ENCODE data around the gene CHCHD3.

CHCHD3 gene

GRCh38 chr7:133003052-133003910, 78.6 kb downstream of the CHCHD3 start:
- Histone ChIP-seq H3K4me3 (replicated peaks; ENCODE audit: low read depth, low read length) (no peak overlapping the region), H3K36me3 (ENCODE audit: control insufficient read depth, insufficient read depth, low read length) (no peaks in the 10 kb centered on the region), H3K27me3 (replicated peaks; ENCODE audit: control insufficient read depth, insufficient read depth, low read length) (no peaks in the 10 kb centered on the region)
- no peak for DNase-seq (ENCODE audit: extremely low read depth, insufficient read length)
- no peak for TF ChIP-seq CTCF (IDR thresholded peaks at IDR 0.05; ENCODE audit: insufficient read depth, low read length, poor library complexity, severe bottlenecking)

GRCh38 chr7:133001727-133002126, 80.2 kb downstream of the CHCHD3 start:
- TF ChIP-seq CTCF (IDR thresholded peaks at IDR 0.05; ENCODE audit: insufficient read depth, low read length, poor library complexity, severe bottlenecking), result no peak
- Histone ChIP-seq H3K4me3 (replicated peaks; ENCODE audit: low read depth, low read length) (no peak overlapping the region), H3K27me3 (replicated peaks; ENCODE audit: control insufficient read depth, insufficient read depth, low read length) (no peaks in the 10 kb centered on the region), H3K36me3 (ENCODE audit: control insufficient read depth, insufficient read depth, low read length) (no peaks in the 10 kb centered on the region)
- DNase-seq (ENCODE audit: extremely low read depth, insufficient read length), result no peak

- TF ChIP-seq CTCF (IDR thresholded peaks at IDR 0.05; ENCODE audit: insufficient read depth, low read length, poor library complexity, severe bottlenecking), result no peak
- no peak for DNase-seq (ENCODE audit: extremely low read depth, insufficient read length)
- H3K27me3 ChIP-seq (replicated peaks; ENCODE audit: control insufficient read depth, insufficient read depth, low read length), result no peaks in the 10 kb centered on the region
These were observed 82.0 kb downstream of the CHCHD3 start for GRCh38 chr7:132999845-133000244.

GRCh38 chr7:132998763-132999162, 83.1 kb downstream of the CHCHD3 start:
- H3K4me3 ChIP-seq (replicated peaks; ENCODE audit: low read depth, low read length), result no peak overlapping the region
- no peaks in the 10 kb centered on the region for H3K27me3 ChIP-seq (replicated peaks; ENCODE audit: control insufficient read depth, insufficient read depth, low read length)
- no peak for DNase-seq (ENCODE audit: extremely low read depth, insufficient read length)
- no peaks in the 10 kb centered on the region for H3K36me3 ChIP-seq (ENCODE audit: control insufficient read depth, insufficient read depth, low read length)
- no peak for TF ChIP-seq CTCF (IDR thresholded peaks at IDR 0.05; ENCODE audit: insufficient read depth, low read length, poor library complexity, severe bottlenecking)

More at GRCh38 chr7:132999845-133000244, 82.0 kb downstream of the CHCHD3 start:
- H3K36me3 ChIP-seq (ENCODE audit: control insufficient read depth, insufficient read depth, low read length), result no peaks in the 10 kb centered on the region
- no peak overlapping the region for H3K4me3 ChIP-seq (replicated peaks; ENCODE audit: low read depth, low read length)

GRCh38 chr7:132997505-132997904, 84.4 kb downstream of the CHCHD3 start:
- TF ChIP-seq CTCF (IDR thresholded peaks at IDR 0.05; ENCODE audit: insufficient read depth, low read length, poor library complexity, severe bottlenecking), result no peak
- no peaks in the 10 kb centered on the region for H3K27me3 ChIP-seq (replicated peaks; ENCODE audit: control insufficient read depth, insufficient read depth, low read length)
- H3K36me3 ChIP-seq (ENCODE audit: control insufficient read depth, insufficient read depth, low read length), result no peaks in the 10 kb centered on the region
- DNase-seq (ENCODE audit: extremely low read depth, insufficient read length), result no peak
- no peak overlapping the region for H3K4me3 ChIP-seq (replicated peaks; ENCODE audit: low read depth, low read length)

Data from GM06990 (cell line).